OCI-LY1 (cell line): Measurements from ENCODE around the gene EEPD1.

Experiments used
- H2AFZ ChIP-seq: fragments of 200-600 bp; sonication (generic), shearing (Covaris generic); 2 replicates; pipeline ENCODE4 v1.6.0; 2014; ENCODE audit warnings: antibody characterized with exemption, mild to moderate bottlenecking, low read length
- H3F3A ChIP-seq: fragments of 200-600 bp; sonication (generic), shearing (Covaris generic); 2 replicates; pipeline ENCODE4 v1.6.0; 2014; ENCODE audit warnings: mild to moderate bottlenecking, antibody characterized with exemption, low read length, moderate library complexity; ENCODE audit not compliant: insufficient read depth
- H3K27ac ChIP-seq: fragments of 200-600 bp; sonication (generic); 2 replicates; pipeline ENCODE4 v1.5.1; 2014; ENCODE audit warnings: low read length, mixed run types, mild to moderate bottlenecking, low read depth; ENCODE audit not compliant: poor library complexity, severe bottlenecking
- H3K27me3 ChIP-seq: fragments of 200-600 bp; sonication (generic); 2 replicates; pipeline ENCODE4 v1.6.0; 2014; ENCODE audit warnings: antibody characterized with exemption, mild to moderate bottlenecking, low read length, moderate library complexity; ENCODE audit not compliant: insufficient read depth
- H3K36me3 ChIP-seq: fragments of 200-600 bp; sonication (generic); 2 replicates; pipeline ENCODE4 v1.6.1; 2014; ENCODE audit warnings: mild to moderate bottlenecking, antibody characterized with exemption, low read length, moderate library complexity, mixed read lengths; ENCODE audit not compliant: insufficient read depth
- H3K4me1 ChIP-seq: fragments of 200-600 bp; sonication (generic); 2 replicates; pipeline ENCODE4 v1.5.1; 2014; ENCODE audit warnings: mild to moderate bottlenecking, low read length, moderate library complexity; ENCODE audit not compliant: insufficient read depth, severe bottlenecking
- H3K4me2 ChIP-seq: fragments of 200-600 bp; sonication (generic), shearing (Covaris generic); 2 replicates; pipeline ENCODE4 v1.6.1; 2014; ENCODE audit warnings: low read length
- H3K4me3 ChIP-seq: fragments of 200-600 bp; sonication (generic); 2 replicates; pipeline ENCODE4 v1.5.1; 2014; ENCODE audit warnings: low read length, low read depth, mild to moderate bottlenecking, mixed read lengths; ENCODE audit not compliant: poor library complexity, severe bottlenecking
- H3K79me2 ChIP-seq: fragments of 200-600 bp; shearing (Covaris generic); 2 replicates; pipeline ENCODE4 v1.6.1; 2016; ENCODE audit warnings: mixed run types, low read length, mixed read lengths; ENCODE audit not compliant: insufficient read depth
- H3K9ac ChIP-seq: fragments of 200-600 bp; sonication (generic), shearing (Covaris generic); 2 replicates; pipeline ENCODE4 v1.6.1; 2014; ENCODE audit warnings: mild to moderate bottlenecking, low read length, mixed read lengths
- H3K9me2 ChIP-seq: fragments of 200-600 bp; sonication (generic), shearing (Covaris generic); 2 replicates; pipeline ENCODE4 v1.6.1; 2014; ENCODE audit warnings: low read depth, mild to moderate bottlenecking, low read length, mixed read lengths
- H3K9me3 ChIP-seq: fragments of 200-600 bp; shearing (Covaris generic); 2 replicates; pipeline ENCODE4 v1.6.1; 2014; ENCODE audit warnings: low read length, mixed read lengths
- H4K20me1 ChIP-seq: fragments of 200-600 bp; sonication (generic), shearing (Covaris generic); 2 replicates; pipeline ENCODE4 v1.6.0; 2016; ENCODE audit warnings: mild to moderate bottlenecking, low read length; ENCODE audit not compliant: insufficient read depth
- CTCF ChIP-seq: fragments of 200-600 bp; sonication (generic), shearing (Covaris generic); IDR thresholded peaks from 2 replicates; pipeline ENCODE4 v1.5.1; 2017; ENCODE audit warnings: mild to moderate bottlenecking, antibody characterized with exemption, low read length, moderate library complexity, mixed read lengths
- EZH2 ChIP-seq: fragments of 200-600 bp; sonication (generic), shearing (Covaris generic); IDR thresholded peaks from 2 replicates; pipeline ENCODE4 v1.8.0; 2017; ENCODE audit warnings: borderline replicate concordance, mixed run types, mild to moderate bottlenecking, antibody characterized with exemption, low read length, moderate library complexity, mixed read lengths

The EEPD1 gene

GRCh38 chr7:36216063-36216684, 63.1 kb downstream of the EEPD1 start:
- Histone ChIP-seq H3F3A (no peaks in the 10 kb centered on the region), H3K9ac (no peak overlapping the region), H3K4me1 (no peaks in the 10 kb centered on the region), H3K4me2 (no peak overlapping the region), H3K9me2 (no peaks in the 10 kb centered on the region), H2AFZ (no peak overlapping the region), H3K27ac (no peak overlapping the region), H4K20me1 (no peaks in the 10 kb centered on the region), H3K79me2 (no peaks in the 10 kb centered on the region), H3K27me3 (no peaks in the 10 kb centered on the region), H3K36me3 (no peaks in the 10 kb centered on the region), H3K9me3 (no peaks in the 10 kb centered on the region), H3K4me3 (no peak overlapping the region)
- no peak for TF ChIP-seq CTCF
- TF ChIP-seq EZH2 = no peak

GRCh38 chr7:36217211-36217960, 64.3 kb downstream of the EEPD1 start:
- H3K27ac ChIP-seq = no peak overlapping the region
- H3K27me3 ChIP-seq = no peaks in the 10 kb centered on the region
- H3F3A ChIP-seq = no peaks in the 10 kb centered on the region
- no peak overlapping the region for H3K9ac ChIP-seq
- H3K9me2 ChIP-seq = no peaks in the 10 kb centered on the region
- no peaks in the 10 kb centered on the region for H3K36me3 ChIP-seq
- H3K4me1 ChIP-seq = no peaks in the 10 kb centered on the region
- H2AFZ ChIP-seq = no peak overlapping the region
- no peaks in the 10 kb centered on the region for H4K20me1 ChIP-seq
- no peaks in the 10 kb centered on the region for H3K79me2 ChIP-seq
- no peak overlapping the region for H3K4me2 ChIP-seq
- TF ChIP-seq CTCF = no peak
- TF ChIP-seq EZH2 = no peak
- no peak overlapping the region for H3K4me3 ChIP-seq
- H3K9me3 ChIP-seq = no peaks in the 10 kb centered on the region

GRCh38 chr7:36217961-36218284, 64.9 kb downstream of the EEPD1 start:
- Histone ChIP-seq H3K9me2 (no peaks in the 10 kb centered on the region), H3K4me3 (no peak overlapping the region), H3K27me3 (no peaks in the 10 kb centered on the region), H4K20me1 (no peaks in the 10 kb centered on the region), H2AFZ (no peak overlapping the region), H3K4me1 (no peaks in the 10 kb centered on the region), H3K27ac (no peak overlapping the region), H3K9me3 (no peaks in the 10 kb centered on the region), H3K79me2 (no peaks in the 10 kb centered on the region), H3K36me3 (no peaks in the 10 kb centered on the region), H3F3A (no peaks in the 10 kb centered on the region), H3K9ac (no peak overlapping the region), H3K4me2 (no peak overlapping the region)
- TF ChIP-seq CTCF (no peak), EZH2 (no peak)
